Activated T-cell treated with anti-CD3 and anti-CD28 coated beads, Interleukin-2, amount 50 U/mL, for 1 hour (primary cell): ENCODE results near the gene CCDC27.

Experiments used
- DNase-seq: peaks from one replicate; pipeline ENCODE4 v3.0.0-alpha.2; 2020

CCDC27 gene

GRCh38 chr1:3777647-3778589 lies 25.7 kb downstream of the CCDC27 start:
- DNase-seq: no peak

- DNase-seq: no peak
These were observed 26.5 kb downstream of the CCDC27 start for GRCh38 chr1:3778590-3779264.

GRCh38 chr1:3779265-3779911 lies 27.1 kb downstream of the CCDC27 start:
- no peak for DNase-seq

GRCh38 chr1:3779912-3780416 lies 27.7 kb downstream of the CCDC27 start:
- DNase-seq: no peak

- no peak for DNase-seq
These were observed 28.7 kb downstream of the CCDC27 start for GRCh38 chr1:3780901-3781300.

- DNase-seq: no peak
These were observed 31.6 kb downstream of the CCDC27 start for GRCh38 chr1:3783651-3784474.

- no peak for DNase-seq
These were observed 32.8 kb downstream of the CCDC27 start for GRCh38 chr1:3785045-3785444.

GRCh38 chr1:3785456-3786157 lies 33.4 kb downstream of the CCDC27 start:
- no peak for DNase-seq

- no peak for DNase-seq
These were observed 34.5 kb downstream of the CCDC27 start for GRCh38 chr1:3786468-3787348.

GRCh38 chr1:3787349-3787715 lies 35.1 kb downstream of the CCDC27 start:
- no peak for DNase-seq

GRCh38 chr1:3787745-3788605 lies 35.7 kb downstream of the CCDC27 start:
- no peak for DNase-seq

- no peak for DNase-seq
These were observed 36.6 kb downstream of the CCDC27 start for GRCh38 chr1:3788756-3789420.

- DNase-seq: no peak
These were observed 37.4 kb downstream of the CCDC27 start for GRCh38 chr1:3789421-3790300.

GRCh38 chr1:3790500-3790923 lies 38.3 kb downstream of the CCDC27 start:
- no peak for DNase-seq

- no peak for DNase-seq
These were observed 38.7 kb downstream of the CCDC27 start for GRCh38 chr1:3790952-3791351.

GRCh38 chr1:3795453-3796214 lies 43.4 kb downstream of the CCDC27 start:
- DNase-seq: no peak
